ENCODE measurements around the gene PAQR9.

- peak; percentile 68 to 87 (median 73) for TF ChIP-seq CTCF (optimal IDR thresholded peaks at IDR 0.05 in 1 of 3, IDR thresholded peaks at IDR 0.05 in 1 of 3, conservative IDR thresholded peaks at IDR 0.05 in 1 of 3; ENCODE audit: extremely low read depth in 1 of 3, insufficient read depth in 2 of 3, low read length in 3 of 3)
- TF ChIP-seq EZH2 (IDR thresholded peaks at IDR 0.05; ENCODE audit: low read length) = no peak
These were observed 34.4 kb downstream of the PAQR9 start for GRCh38 chr3:142929109-142929508.

Data from keratinocyte (primary cell).